ENCODE measurements around the gene TTC21A.
"Not testable (repeated sequence)": the region's sequence is repeated elsewhere in the genome, so short reads cannot be mapped to it uniquely, and the experiment has no call there.

The TTC21A gene

DNA sequence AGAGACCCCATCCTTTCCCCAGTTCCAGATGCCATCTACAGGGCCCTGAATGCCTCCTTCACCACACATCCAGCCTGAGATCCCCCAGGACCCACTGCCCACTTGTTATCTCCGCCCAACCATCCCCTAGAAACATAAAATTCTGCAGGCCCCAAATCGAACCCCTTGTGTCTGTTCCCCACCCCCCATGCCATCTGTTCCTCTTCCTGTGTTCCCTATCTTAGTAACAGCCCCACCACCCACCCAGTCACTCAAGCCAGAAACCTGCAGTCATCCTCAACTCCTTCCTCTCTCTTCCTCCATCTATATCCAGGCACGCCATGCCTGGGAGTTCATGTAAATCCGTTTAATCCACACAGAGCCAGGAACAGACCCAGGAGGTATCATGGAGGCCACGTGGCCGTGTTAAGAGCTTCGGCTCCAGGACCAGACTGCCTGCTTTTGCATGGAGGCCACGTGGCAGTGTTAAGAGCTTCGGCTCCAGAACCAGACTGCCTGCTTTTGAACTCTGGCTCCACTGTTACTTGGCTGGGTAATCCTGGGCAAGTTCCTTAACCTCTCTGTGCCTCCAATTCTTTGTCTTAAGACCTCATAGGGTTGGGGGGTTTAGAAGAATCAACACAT lies 41.1 kb downstream of the TTC21A start:
- FAIRE-seq = no peak
- DNase-seq (ENCODE audit: insufficient read length, low spot score) = no peak

DNA sequence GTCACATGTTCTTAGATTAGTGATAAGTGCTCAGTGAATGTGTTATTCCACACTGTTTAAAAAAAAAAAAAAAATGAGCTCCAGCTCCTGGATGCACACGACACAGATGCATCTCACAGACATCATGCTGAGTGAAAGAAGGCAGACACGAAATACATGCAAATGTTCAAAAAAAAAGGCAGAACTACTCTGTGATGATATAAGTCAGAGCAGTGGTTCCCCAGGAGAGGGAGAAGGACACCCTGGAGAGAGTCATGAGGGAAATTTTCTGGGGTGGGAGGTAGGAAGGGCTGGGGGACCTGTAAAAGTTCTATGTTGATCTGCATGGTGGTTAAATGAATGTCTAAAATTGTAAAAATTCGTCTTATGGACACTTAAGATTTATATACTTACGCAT lies 41.6 kb downstream of the TTC21A start:
- no peak for DNase-seq (ENCODE audit: insufficient read length, low spot score)
- no peak for FAIRE-seq

- FAIRE-seq = no peak
- no peak for DNase-seq (ENCODE audit: insufficient read length, low spot score)
Measured at GRCh38 chr3:39149498-39150147, 42.1 kb downstream of the TTC21A start.

DNA sequence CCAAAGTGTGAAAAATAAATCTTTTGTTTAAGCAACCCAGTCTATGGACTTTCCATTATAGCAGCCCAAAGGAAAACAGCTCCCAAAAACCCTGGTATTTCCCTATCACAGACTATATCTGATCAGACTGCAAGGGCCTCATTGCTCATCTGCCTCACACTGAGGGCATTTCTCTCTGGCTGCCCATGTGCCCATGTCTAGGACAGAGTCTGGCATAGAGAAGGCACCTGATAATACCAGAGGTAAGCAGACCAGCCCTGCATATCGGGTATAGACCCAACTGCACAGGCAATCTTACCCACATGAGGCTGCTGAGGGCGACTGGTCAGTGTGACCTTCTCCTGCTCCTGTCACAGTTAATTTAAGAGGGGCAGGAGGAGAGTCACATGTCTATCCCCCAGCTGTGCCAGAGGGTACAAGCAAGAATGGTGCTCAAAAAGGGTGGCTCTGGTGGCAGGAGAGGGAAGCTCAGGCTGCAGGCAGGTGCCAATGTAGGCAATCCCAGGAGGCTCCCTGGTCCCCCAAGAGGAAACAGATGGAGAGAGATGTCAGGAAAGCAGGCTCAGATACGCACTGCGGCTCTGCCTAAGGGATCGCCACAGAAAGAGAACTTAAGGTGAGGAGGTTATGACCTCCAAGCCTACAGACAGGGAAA lies 42.8 kb downstream of the TTC21A start:
- FAIRE-seq = no peak
- no peak for DNase-seq (ENCODE audit: insufficient read length, low spot score)

- DNase-seq (ENCODE audit: insufficient read length, low spot score) (no peak), FAIRE-seq (peak; percentile 58)
Measured at GRCh38 chr3:39150803-39151631, 43.5 kb downstream of the TTC21A start.

DNA sequence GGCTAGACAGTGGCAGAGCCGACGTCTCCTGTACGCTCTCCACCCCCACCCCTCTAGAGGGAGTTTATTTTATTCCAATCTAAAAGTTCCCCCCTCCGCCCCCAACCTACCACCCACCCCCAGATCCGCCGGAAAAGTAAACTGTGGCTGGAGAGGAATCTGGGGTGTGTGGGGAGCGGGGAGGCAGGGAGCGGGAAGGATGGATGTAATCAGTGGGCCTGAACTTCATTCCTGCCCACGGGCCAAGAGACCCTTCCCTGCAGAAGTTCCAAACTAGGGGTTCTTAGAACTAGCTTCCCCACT lies 46.4 kb downstream of the TTC21A start:
- FAIRE-seq (no peak), DNase-seq (ENCODE audit: insufficient read length, low spot score) (no peak)

DNA sequence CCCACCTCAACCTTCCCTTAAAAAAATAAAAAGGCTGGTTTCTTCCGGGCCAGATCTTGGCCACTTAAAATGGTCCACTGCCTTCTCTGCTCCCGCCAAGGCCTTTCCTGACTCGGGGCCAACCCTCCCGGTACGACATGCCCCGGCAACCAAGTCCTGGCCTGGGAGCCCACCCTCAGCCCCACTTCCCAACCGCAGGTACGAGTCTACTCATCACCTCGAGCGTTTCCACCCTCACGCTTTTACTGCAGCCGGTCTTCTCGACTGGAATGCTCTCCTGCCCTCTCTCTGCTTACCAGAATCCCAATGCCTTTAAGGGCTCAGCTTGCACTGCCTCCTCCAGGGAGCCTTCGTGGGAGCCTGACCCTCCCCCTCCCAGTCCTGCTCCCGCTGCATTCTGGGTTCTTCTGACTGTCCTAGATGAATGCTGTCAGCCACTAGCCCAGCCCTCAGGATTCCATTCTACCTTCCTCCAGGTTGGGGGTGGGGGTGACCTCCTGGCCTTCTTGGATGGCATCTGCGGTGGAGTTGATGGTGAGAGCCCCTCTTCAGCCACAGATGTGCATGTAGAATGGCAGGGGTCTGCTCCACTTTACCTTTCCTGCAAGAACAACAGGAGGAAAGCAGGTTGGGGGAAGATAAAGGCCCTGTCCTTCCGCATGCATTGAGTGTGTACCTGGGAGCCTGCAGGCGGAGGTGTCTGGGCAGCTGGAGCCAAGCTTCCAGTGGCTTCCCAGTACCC lies 47.0 kb downstream of the TTC21A start:
- FAIRE-seq = no peak
- DNase-seq (ENCODE audit: insufficient read length, low spot score) = no peak

GRCh38 chr3:39156421-39156820 lies 48.9 kb downstream of the TTC21A start:
- FAIRE-seq = no peak

DNA sequence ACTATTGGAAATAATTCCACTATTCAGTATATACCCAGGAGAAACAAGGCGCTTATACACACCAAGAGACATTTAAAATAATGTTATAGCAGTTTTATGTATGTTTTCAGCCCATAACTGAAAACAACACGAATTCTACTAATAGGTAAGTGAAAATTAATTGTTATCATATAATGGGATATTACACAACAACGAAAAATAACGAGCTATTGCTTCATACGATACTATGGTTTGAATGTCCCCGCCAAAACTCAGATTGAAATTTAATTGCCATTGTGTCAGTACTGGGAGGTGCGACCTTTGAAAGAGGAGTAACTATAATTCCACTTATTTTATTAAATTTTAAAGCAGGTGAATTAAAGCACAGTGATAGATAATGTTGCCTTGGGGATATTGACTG lies 49.9 kb downstream of the TTC21A start:
- FAIRE-seq (no peak), DNase-seq (ENCODE audit: insufficient read length, low spot score) (no peak)

More at GRCh38 chr3:39156421-39156820, 48.9 kb downstream of the TTC21A start:
- no peak for DNase-seq (ENCODE audit: insufficient read length, low spot score)

- FAIRE-seq (no peak), DNase-seq (ENCODE audit: insufficient read length, low spot score) (no peak)
Measured at GRCh38 chr3:39158148-39158715, 50.8 kb downstream of the TTC21A start.

DNA sequence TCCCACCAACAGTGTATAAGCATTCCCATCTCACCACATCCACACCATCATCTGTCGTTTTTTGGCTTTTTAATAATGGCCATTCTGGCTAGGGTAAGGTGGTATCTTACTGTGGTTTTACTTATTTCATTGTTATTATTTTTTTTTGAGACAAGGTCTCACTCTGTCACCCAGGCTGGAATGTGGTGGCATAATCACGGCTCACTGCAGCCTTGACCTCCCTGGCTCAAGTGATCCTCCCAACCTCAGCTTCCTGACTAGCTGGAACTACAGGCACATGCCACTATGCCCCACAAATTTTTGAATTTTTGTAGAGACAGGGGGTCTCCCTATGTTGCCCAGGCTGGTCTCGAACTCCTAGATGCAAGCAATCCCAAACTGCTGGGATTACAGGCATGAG lies 56.9 kb downstream of the TTC21A start:
- FAIRE-seq = no peak

GRCh38 chr3:39165518-39165917 lies 58.0 kb downstream of the TTC21A start:
- FAIRE-seq = no peak

More for the DNA sequence above, 56.9 kb downstream of the TTC21A start:
- DNase-seq (ENCODE audit: insufficient read length, low spot score) = no peak

GRCh38 chr3:39166134-39166710 lies 58.7 kb downstream of the TTC21A start:
- no peak for FAIRE-seq
- no peak for DNase-seq (ENCODE audit: insufficient read length, low spot score)

More at GRCh38 chr3:39165518-39165917, 58.0 kb downstream of the TTC21A start:
- DNase-seq (ENCODE audit: insufficient read length, low spot score) = no peak

DNA sequence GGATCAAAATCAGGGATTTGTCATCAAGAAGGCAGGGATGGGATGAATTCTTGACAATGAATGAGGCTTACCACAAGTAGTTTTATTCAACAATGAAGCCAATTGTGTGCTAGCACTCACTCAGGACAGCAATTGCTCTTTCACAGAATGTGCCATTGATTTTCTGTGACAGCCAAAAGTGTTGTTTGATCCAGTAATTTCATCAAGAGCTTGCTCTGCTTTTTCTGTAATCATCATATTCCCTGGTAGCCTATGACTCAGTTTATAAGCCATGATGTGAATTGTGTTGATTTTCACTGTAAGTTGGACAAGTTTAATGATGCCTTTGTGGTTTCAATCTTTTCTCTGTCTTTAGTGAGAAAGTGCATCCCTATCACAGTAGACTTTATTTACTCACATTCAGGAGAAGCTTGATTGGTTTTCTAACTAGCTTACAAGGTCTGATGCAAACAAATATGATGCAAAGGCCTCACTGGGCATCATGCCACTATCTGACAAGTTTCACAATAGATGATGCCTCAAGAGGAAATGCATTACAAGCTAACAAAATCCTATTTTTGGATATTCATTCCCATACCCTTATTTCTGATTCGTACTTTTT lies 59.6 kb downstream of the TTC21A start:
- DNase-seq (ENCODE audit: insufficient read length, low spot score) (no peak), FAIRE-seq (no peak)

- DNase-seq (ENCODE audit: insufficient read length, low spot score) (no peak), FAIRE-seq (no peak)
Measured at GRCh38 chr3:39168156-39168780, 60.8 kb downstream of the TTC21A start.

GRCh38 chr3:39169712-39170111 lies 62.2 kb downstream of the TTC21A start:
- DNase-seq (ENCODE audit: insufficient read length, low spot score) (no peak), FAIRE-seq (no peak)

GRCh38 chr3:39170461-39170860 lies 63.0 kb downstream of the TTC21A start:
- FAIRE-seq (no peak), DNase-seq (ENCODE audit: insufficient read length, low spot score) (no peak)

GRCh38 chr3:39170877-39171276 lies 63.4 kb downstream of the TTC21A start:
- not testable (repeated sequence) for DNase-seq (ENCODE audit: insufficient read length, low spot score); FAIRE-seq

- DNase-seq (ENCODE audit: insufficient read length, low spot score) (no peak), FAIRE-seq (no peak)
Measured at GRCh38 chr3:39171860-39172259, 64.4 kb downstream of the TTC21A start.

Data from GM19239 (cell line).